GM18511 (cell line): ENCODE data around the gene TBCE.
A peak's percentile ranks its signal among the peaks of the same experiment; 100 is the strongest.

Source experiments
- ATAC-seq: cut with Tn5 transposase; IDR thresholded peaks from one replicate; pipeline ENCODE4 v1.9.1; 2021; ENCODE audit warnings: mild to moderate bottlenecking, moderate library complexity; ENCODE audit not compliant: unreplicated experiment

Gene TBCE, protein sequence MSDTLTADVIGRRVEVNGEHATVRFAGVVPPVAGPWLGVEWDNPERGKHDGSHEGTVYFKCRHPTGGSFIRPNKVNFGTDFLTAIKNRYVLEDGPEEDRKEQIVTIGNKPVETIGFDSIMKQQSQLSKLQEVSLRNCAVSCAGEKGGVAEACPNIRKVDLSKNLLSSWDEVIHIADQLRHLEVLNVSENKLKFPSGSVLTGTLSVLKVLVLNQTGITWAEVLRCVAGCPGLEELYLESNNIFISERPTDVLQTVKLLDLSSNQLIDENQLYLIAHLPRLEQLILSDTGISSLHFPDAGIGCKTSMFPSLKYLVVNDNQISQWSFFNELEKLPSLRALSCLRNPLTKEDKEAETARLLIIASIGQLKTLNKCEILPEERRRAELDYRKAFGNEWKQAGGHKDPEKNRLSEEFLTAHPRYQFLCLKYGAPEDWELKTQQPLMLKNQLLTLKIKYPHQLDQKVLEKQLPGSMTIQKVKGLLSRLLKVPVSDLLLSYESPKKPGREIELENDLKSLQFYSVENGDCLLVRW

DNA sequence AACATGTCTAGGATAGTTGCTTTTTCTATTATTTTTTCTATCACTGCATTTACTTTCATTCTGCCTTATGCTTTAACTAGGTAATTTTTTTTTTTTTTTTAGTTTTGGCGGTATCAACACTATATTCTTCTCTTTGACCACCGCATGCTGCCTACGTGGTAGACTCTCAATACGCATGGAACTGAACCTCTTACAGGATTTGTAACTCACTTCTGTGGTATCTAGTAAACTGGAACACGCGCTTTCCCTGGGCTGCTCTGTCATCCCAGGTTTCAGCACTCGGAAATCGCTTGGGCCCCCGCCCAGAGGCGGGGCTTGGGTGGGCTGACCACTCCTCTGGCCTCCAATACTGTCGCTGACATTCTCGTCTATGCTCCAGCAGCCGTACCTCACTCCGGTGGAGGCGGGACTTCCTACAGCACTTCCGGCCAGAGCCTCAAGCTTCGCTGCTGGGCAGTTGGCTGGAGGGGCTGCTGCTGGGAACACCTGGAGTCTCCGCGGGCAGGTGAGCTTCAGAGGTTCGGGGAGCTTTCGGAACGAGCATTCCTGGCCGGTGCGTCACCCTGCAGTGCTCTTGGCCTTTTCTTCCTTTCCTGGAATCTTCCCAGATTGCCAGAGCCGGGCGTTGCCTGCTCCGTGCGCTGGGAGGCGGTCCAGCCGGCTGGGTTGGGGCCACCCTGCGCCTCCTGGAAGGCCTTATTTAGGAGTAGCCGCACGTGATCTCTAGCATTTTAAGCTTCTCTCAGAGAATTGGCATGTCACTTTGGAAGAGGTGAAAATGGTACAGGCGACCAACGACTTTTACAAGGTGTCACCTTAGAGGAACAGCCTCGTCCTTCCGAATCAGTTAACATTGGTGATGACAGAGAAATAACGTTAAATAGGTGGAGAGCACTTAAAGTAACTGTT, at the start of gene TBCE:
Gene TBCE (plus strand): TSS at position 428 of the 909 bp plus-strand sequence. CDS start 12,623 bp downstream, outside the sequence.
- peak; percentile 100 for ATAC-seq

DNA sequence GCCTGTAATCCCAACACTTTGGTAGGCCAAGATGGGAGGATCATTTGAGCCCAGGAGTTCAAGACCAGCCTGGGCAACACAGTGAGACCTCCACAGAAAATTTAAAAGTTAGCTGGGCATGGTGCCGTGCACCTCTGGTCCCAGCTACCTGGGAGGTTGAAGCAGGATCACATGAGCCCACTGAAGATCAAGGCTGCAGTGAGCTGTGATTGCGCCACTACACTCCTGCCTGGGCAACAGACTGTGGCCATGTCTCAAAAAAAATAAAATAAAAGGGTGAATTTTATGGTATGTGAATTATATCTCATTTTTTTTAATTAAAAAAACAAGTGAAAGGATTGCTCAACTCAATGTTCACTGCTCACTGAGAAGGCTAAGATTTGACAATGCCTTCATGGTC, 48.0 kb upstream of the TBCE start:
- ATAC-seq, result no peak

DNA sequence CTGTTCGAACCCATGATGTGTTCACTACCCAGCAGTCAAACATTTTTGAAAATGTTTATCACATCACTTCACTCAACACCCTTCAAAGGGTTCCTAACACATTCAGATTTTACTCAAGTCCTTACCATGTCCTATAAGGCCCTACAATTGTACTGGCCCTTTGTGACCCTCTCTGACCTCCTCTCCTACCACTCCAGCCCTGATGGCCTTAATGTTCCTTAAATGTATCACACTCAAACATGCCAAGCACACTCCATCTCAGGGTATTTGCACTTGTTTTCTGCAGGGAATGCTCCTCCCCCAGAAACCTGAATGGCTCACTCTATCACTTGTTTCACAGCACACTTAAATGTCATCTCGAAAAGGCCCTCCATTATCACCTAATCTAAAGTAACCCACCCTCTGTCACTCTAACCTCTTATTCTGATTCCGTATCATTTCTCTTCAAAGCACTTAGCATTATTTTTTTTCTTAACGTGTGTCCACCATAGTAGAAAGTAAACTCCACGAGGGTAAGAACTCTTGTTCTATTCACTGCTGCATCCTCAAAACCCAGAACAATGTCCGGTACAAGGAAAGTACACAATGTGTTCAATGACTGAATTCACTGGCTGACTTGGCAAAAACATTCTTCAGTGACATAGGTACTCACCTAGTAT, 46.6 kb upstream of the TBCE start:
- ATAC-seq, result no peak

DNA sequence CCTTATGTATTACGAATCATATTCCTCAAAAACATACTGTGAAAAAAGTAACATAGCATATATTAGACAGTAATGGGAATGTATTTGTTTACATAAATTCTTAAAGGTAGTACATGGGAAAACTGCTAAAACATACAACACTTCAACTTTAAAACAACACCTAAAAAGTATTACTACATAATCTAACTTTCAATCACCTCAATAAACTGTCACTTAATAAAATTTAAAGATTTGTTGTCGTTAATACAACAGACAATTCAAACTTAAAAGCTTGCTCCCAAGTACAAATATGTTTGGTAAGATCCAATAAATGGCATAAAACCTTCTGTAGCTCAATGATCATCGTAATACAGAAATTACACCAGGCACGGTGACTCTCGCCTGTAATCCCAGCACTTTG, 42.9 kb upstream of the TBCE start:
- no peak for ATAC-seq

DNA sequence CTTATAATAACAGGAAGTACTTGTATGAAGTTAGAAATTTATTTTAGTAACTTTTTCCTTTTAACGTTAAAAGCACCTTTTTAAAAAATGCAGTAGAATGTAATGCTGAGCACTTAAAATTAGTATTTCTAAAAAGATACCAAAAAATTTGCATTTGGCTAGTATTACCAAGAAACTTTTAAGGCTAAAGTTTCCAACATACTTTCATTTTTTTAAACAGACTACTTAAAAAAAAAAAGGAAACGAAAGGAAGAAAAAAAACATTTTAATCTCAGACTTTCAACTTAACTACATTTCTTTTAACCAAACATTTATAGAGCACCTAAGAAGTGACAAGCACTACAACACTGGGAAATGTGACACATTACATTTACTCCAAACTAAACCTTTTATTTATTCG, 42.1 kb upstream of the TBCE start:
- no peak for ATAC-seq

DNA sequence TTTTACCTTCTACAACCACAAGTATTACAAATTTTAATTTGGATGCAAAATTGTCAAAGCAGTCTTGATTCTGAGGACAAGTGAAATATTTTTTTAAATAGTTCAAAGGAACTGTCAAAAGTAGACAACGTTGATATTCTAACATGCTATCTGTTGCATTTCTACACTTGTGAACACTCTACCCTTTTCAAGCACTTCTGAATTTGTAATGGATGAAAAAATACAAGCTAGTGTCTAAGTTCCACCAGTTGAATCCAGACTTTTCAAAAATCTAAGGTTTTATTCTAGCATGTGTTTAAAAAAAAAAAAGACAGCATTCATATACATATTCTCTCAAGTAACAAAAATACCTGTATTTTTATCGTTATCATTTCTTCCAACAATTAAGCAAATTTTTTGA, 41.4 kb upstream of the TBCE start:
- no peak for ATAC-seq

DNA sequence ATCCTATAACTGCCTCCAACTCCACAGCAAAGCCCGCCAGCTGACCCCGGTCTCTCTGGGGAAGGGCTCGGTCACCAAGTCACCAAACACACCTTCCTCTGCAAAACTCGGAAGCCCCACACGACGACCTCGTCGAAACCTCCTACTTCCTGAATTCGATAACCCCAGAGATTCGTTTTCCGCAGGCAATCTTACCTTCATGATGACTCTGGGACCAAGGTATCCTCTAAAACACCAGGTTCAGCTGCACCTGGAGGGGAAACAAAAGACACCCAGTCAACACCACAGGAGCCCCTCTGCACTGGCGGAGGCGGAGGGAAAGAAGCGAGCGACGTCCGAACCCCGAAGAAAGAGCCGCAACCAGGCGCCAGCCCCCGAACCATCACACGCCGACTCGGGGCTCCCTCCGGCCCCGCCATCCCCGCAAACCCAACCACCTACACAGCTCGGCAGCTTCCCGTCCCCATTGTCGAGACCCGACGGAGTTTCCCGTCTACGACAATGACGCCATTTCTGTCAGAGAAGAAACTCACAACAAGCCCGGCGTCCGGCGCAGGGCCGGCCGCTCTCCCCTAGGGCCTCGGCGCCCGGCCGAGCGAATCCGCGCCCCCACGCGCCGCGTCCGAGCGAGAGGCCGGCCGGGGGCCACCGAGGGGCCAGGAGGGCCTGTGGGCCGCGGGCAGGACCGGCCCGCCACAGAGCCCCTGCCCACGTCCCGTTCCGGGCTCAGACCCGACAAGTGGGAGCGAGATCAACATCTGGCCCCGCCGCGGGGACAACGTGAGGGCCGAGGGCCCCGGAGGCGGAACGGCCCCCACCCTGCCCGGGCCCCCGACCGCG, 40.3 kb upstream of the TBCE start:
- peak; percentile 24 for ATAC-seq

DNA sequence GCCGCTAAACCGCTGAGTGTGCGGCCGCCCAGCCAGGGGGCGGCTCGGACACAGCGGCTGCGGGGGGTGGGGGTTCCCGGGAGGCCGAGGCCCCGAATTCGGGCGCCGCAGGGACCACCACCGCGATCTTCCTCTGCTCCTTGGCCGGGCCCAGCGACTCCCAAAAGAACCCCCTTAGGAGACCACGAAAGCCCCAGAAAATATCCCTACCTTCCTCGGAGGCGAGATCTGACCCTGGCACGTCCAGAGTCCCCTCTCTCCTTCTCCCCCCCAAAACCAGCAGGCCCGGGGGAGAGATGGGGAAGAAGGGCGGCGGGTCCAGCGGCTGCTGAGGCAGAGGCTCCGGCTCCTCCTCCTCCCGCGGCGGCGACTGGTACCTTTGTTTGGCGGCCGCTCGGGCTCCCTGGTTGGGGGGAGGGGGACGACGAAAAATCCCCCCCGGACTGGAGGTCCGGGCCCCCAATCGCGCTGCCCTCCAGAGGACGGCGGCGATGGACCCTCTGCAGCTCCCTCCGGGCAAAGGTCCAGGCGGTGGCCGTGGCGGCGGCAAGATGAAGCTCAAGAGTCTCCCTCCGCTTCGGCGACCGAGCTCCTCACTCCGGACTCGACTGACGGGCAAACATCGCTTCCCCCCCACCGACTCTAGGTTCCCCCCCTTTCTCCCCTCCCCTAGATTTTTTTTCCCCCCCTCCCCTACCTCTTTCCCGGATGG, 39.5 kb upstream of the TBCE start, which contains the start of gene ARID4B:
Gene ARID4B (minus strand): TSS at position 621 of the 712 bp plus-strand sequence. CDS start 1,260 bp downstream, outside the sequence.
- ATAC-seq, result peak; percentile 9

DNA sequence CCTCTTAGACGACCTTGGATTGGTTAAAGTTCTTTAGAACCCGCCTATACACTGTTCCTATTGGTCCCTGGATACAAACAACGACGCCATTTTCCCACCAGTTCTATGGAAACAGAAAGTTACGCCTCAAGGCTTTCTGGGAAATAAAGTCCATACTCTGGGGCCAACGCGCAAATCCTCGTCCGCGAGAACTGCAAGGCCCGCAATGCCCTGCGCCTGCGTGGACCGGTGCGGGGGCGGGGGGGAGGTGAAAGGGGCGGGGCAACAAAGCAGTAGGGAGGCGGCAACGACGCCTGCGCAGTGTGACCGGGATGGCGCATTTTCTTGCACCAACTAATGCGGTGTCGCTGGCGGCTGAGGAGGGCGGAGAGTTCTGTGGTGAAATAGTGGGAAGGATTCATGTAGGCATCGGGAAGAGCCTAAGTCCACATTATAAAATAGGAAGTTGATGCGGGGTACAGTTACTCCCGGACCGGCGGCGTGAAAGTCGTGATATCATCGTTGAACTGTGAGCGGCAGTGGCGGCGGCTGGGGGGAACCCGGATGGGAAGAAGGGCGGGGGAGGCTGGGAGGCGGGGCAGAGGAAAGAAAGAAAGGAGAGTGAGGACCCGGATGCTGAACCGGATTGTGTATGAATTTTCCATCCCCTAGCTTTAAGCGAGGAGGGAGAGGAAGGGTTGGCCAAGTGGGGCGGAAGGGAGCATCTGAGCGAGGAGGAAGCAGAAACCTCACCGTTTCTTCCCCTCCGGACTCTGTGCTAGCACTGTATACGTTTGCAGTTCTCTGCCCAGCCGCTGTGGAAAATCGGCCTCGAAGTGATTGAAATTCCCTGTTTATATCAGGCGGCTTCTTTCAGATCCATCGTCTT, 38.7 kb upstream of the TBCE start, which contains the start of gene GGPS1:
Gene GGPS1 (plus strand): TSS at position 300 of the 868 bp plus-strand sequence. CDS start 6,695 bp downstream, outside the sequence.
- peak; percentile 63 for ATAC-seq

DNA sequence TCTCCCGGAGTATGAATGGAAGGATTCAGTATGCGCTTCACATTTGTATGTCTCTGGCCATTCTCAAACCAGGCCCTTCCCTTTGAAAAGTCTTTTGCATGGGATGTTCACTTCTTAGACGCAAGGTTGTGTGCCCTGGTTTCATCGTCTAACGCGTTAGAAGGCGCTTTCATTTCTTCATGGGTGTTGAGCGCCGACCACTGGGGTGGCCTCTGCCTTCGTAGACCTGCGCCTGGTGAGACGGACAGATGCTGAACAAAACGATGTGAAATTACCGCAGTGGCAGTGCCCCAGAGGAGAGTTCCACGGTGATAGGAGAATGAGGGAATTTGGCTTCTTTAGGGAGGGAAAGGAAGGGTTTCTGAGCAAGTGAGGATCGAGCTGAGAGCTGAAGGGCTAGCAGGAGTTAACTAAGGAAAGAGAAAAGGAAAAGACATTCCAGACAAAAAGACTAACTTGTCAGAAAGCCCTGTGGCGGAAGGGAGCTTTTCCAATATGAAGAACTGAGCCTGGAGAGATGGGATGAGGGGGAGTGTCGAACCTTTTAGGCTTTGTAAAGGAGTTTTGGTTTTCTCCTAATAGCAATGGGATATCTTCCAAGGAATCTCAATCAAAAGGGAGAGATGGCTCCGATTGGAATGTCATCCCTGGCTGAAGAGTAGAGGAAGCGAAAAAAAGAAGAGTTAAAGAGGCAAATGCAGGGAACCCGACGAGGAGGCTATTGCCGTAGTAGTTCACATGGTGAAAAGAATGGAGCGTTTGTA, 37.9 kb upstream of the TBCE start:
- peak; percentile 30 for ATAC-seq

DNA sequence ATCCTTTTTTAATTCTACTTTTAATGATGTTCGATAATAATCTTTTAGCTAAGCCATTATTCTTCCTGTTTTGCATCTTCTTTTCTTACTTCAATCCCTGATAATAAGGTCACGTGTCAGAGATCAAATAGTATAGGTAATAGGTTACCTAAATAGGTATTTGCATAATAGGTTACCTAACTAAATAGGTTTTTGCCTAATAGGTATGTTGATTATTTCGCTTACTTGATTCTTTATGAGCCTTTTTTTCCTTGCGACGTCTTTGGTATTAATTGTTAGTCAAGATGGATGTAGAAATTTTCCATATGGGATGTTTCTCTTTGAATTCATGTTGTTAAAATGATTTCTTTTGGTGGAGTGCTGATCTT, 36.3 kb upstream of the TBCE start:
- ATAC-seq, result no peak

DNA sequence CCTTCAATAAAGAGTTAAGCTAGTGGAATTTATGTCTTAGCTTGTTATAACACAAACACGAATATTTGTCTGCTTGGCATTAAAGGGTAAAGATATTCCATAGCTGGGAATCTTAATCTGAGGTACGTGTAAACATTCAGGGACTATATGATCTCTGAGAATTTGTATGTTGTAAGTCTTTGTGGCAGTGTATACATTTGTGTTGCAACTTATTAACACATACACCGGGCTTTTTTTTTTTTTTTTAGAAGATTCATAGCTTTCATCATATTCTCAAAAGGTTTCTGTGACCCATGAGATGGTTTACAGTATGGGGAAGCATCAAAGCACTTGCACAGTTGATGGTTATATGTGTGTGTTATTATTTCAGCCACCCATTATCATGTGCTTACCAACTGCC, 35.8 kb upstream of the TBCE start:
- ATAC-seq, result no peak

DNA sequence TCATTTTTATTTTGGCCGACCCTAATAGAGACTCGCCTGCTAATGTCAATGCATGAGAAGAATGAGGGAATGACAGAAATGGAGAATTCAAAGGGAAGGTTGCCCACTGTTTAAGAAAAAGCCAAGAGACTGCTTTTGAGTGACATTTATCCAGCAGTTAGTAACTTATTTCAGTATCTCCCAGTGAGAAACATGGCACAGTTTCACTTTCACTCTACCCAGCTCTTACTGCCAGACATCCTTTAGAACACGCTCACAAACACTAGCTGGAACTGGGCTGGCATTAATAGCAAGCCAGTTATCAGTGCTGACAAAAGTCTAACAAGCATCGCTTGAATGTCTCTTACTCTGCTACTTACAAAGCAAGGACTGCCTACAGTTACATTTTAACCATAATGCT, 30.3 kb upstream of the TBCE start:
- ATAC-seq, result no peak

DNA sequence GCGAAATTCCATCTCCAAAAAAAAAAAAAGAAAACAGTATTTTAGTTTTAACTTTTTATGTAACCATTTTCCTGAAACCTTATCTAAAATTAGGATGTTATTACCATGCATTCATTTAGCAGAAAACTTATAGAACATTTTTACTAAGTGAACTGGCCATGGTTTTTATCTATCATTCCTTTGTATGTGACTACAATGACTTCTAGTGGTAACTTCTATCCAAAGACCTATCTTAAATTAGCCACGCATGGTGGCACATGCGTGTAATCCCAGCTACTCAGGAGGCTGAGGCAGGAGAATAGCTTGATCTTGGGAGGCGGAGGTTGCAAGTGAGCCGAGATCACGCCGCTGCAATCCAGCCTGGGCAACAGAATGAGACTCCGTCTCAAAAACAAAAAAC, 27.5 kb upstream of the TBCE start:
- no peak for ATAC-seq

DNA sequence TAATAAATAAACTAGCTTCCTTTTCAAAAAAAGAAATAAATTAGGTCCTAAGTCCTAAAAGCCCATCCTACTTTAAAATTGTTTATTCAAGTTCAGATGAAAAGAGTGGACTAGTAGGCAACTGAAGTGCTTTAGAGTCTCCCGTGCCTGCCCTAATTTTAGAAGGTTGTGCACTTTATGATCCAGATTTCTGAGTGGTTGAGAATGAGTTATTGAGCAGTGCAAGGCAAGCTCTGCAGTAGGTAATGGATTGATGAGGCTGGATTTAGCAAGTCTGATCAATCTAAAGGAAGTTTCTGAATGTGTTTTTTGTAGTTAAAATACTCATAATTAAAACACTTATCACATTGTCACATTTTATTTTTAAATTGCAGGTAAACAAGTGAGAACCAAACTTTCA, 25.9 kb upstream of the TBCE start:
- ATAC-seq, result no peak

DNA sequence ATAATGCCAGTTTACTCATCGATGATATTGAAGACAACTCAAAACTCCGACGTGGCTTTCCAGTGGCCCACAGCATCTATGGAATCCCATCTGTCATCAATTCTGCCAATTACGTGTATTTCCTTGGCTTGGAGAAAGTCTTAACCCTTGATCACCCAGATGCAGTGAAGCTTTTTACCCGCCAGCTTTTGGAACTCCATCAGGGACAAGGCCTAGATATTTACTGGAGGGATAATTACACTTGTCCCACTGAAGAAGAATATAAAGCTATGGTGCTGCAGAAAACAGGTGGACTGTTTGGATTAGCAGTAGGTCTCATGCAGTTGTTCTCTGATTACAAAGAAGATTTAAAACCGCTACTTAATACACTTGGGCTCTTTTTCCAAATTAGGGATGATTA, 25.2 kb upstream of the TBCE start:
- no peak for ATAC-seq

DNA sequence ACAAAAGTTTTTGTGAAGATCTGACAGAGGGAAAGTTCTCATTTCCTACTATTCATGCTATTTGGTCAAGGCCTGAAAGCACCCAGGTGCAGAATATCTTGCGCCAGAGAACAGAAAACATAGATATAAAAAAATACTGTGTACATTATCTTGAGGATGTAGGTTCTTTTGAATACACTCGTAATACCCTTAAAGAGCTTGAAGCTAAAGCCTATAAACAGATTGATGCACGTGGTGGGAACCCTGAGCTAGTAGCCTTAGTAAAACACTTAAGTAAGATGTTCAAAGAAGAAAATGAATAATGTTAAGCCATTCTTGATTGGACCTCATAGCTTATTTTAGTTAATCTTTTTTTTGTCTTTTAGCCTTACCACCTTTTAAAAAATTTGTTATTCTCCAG, 24.8 kb upstream of the TBCE start:
- ATAC-seq, result no peak

DNA sequence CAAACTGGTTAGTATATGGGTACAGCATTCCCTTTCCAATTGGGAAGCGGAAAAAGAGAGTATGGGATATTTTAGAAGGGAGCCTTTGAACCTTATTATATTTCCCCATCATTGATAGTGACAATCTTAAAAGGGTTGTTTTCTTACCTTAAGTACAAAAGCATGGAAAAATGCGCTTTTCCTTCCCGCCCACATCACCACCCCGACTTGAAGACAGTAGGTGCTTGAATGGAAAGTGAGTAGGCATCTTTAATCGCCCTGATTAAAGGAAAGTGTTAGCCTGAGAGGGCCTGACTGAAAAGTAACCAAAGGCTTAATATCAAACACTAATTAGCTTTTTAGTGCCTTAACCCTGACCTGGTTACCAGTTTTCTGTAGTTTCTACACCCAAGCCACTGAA, 23.5 kb upstream of the TBCE start:
- no peak for ATAC-seq
